Activated T-helper 9 cell treated with anti-CD3 and anti-CD28 coated beads, Interleukin-2, amount 50 U/mL, for 16 hours (primary cell): ENCODE data around the gene ARTN.

Experiments
- DNase-seq: peaks from one replicate; pipeline ENCODE4 v3.0.0-alpha.2; 2020; ENCODE audit warnings: low read depth

The ARTN gene

GRCh38 chr1:43947874-43948437 lies 14.4 kb downstream of the ARTN start:
- DNase-seq: no peak

GRCh38 chr1:43949678-43950077 lies 16.1 kb downstream of the ARTN start:
- DNase-seq: no peak

- DNase-seq: no peak
Measured at GRCh38 chr1:43951021-43951985, 17.7 kb downstream of the ARTN start.

GRCh38 chr1:43952731-43953346 lies 19.2 kb downstream of the ARTN start:
- DNase-seq: no peak

- DNase-seq: no peak
Measured at GRCh38 chr1:43953361-43953760, 19.8 kb downstream of the ARTN start.

GRCh38 chr1:43954036-43954435 lies 20.4 kb downstream of the ARTN start:
- no peak for DNase-seq

GRCh38 chr1:43956234-43956633 lies 22.6 kb downstream of the ARTN start:
- no peak for DNase-seq

GRCh38 chr1:43957407-43958040 lies 23.9 kb downstream of the ARTN start:
- no peak for DNase-seq

GRCh38 chr1:43958351-43959255 lies 25.0 kb downstream of the ARTN start:
- no peak for DNase-seq

- no peak for DNase-seq
Measured at GRCh38 chr1:43960798-43961197, 27.2 kb downstream of the ARTN start.

GRCh38 chr1:43961692-43962091 lies 28.1 kb downstream of the ARTN start:
- DNase-seq: no peak

GRCh38 chr1:43962324-43962723 lies 28.7 kb downstream of the ARTN start:
- DNase-seq: no peak

GRCh38 chr1:43963006-43963405 lies 29.4 kb downstream of the ARTN start:
- DNase-seq: no peak

GRCh38 chr1:43963890-43964289 lies 30.3 kb downstream of the ARTN start:
- DNase-seq: no peak

GRCh38 chr1:43965316-43965715 lies 31.7 kb downstream of the ARTN start:
- DNase-seq: no peak

GRCh38 chr1:43968348-43968948 lies 34.8 kb downstream of the ARTN start:
- DNase-seq: no peak

- DNase-seq: no peak
Measured at GRCh38 chr1:43969416-43969745, 35.8 kb downstream of the ARTN start.

- DNase-seq: peak; percentile 94
Measured at GRCh38 chr1:43969746-43970466, 36.3 kb downstream of the ARTN start, which contains the start of gene DPH2. Gene DPH2, plus strand, starts transcription at chr1:43970010. Its CDS starts 166 bp downstream, at chr1:43970176.

- no peak for DNase-seq
Measured at GRCh38 chr1:43970502-43970901, 36.9 kb downstream of the ARTN start.

GRCh38 chr1:43970911-43971310 lies 37.3 kb downstream of the ARTN start:
- DNase-seq: no peak
